OCI-LY7 (cell line): Measurements from ENCODE around the gene TBX21. TPM values are rescaled to one million over a fixed set of nuclear protein-coding genes. Genes with fewer than 3 reads are reported as not detected.

Experiments used
- BruUV-seq: library from RNA; stranded (reverse); fragments of 400-500 nt; replicated peaks from 2 replicates; lab custom pipeline; 2021; lab: Mats Ljungman, UMichigan
- CTCF ChIA-PET: fragments of 300-600 bp; sonication (Branson Sonifier 250); formaldehyde crosslinking; loops from one replicate; lab custom pipeline; 2022; ENCODE audit warnings: antibody characterized with exemption; ENCODE audit not compliant: unreplicated experiment; lab: Charles Lee
- POLR2A ChIA-PET: fragments of 300-600 bp; sonication (Branson Sonifier 250); formaldehyde crosslinking; loops from one replicate; lab custom pipeline; 2022; ENCODE audit warnings: antibody characterized with exemption; lab: Charles Lee
- DNase-seq: peaks from one replicate; pipeline ENCODE4 v3.0.0-alpha.2; 2015; ENCODE audit warnings: low spot score
- H2AFZ ChIP-seq: fragments of 200-600 bp; sonication (generic), shearing (Covaris generic); 2 replicates; pipeline ENCODE4 v1.6.1; 2014; ENCODE audit warnings: mild to moderate bottlenecking, antibody characterized with exemption, low read length, moderate library complexity
- H3K27ac ChIP-seq: fragments of 200-600 bp; sonication (generic); 2 replicates; pipeline ENCODE4 v1.5.1; 2014; ENCODE audit warnings: mixed run types, low read depth, mild to moderate bottlenecking, moderate library complexity, low read length, inconsistent platforms; ENCODE audit not compliant: poor library complexity, severe bottlenecking
- H3K36me3 ChIP-seq: fragments of 200-600 bp; sonication (generic); 2 replicates; pipeline ENCODE4 v1.6.1; 2014; ENCODE audit warnings: mild to moderate bottlenecking, antibody characterized with exemption, low read length, moderate library complexity, mixed read lengths; ENCODE audit not compliant: insufficient read depth
- H3K4me1 ChIP-seq: fragments of 200-600 bp; sonication (generic); 2 replicates; pipeline ENCODE4 v1.5.1; 2014; ENCODE audit warnings: mild to moderate bottlenecking, low read length; ENCODE audit not compliant: insufficient read depth, poor library complexity, severe bottlenecking
- H3K4me2 ChIP-seq: fragments of 200-600 bp; sonication (generic); 2 replicates; pipeline ENCODE4 v1.6.1; 2014; ENCODE audit warnings: mild to moderate bottlenecking, low read length
- H3K4me3 ChIP-seq: fragments of 200-600 bp; sonication (generic); 2 replicates; pipeline ENCODE4 v1.5.1; 2014; ENCODE audit warnings: mild to moderate bottlenecking, low read depth, low read length; ENCODE audit not compliant: poor library complexity, severe bottlenecking
- H3K79me2 ChIP-seq: fragments of 200-600 bp; sonication (generic); 2 replicates; pipeline ENCODE4 v1.6.1; 2016; ENCODE audit warnings: low read depth, mild to moderate bottlenecking, low read length, moderate library complexity, mixed read lengths; ENCODE audit not compliant: insufficient read depth
- H3K9me2 ChIP-seq: fragments of 200-600 bp; sonication (generic); 2 replicates; pipeline ENCODE4 v1.6.1; 2016; ENCODE audit warnings: mild to moderate bottlenecking, low read length, mixed read lengths; ENCODE audit not compliant: insufficient read depth
- H3K9me3 ChIP-seq: fragments of 200-600 bp; sonication (generic); 2 replicates; pipeline ENCODE4 v1.6.1; 2014; ENCODE audit warnings: mild to moderate bottlenecking, mixed run types, low read length, mixed read lengths
- H4K20me1 ChIP-seq: fragments of 200-600 bp; sonication (generic); 2 replicates; pipeline ENCODE4 v1.6.1; 2014; ENCODE audit warnings: mild to moderate bottlenecking, antibody characterized with exemption, low read length, moderate library complexity, mixed read lengths; ENCODE audit not compliant: insufficient read depth
- EZH2phosphoT487 ChIP-seq: fragments of 200-600 bp; sonication (generic); IDR thresholded peaks from 2 replicates; pipeline ENCODE4 v1.6.1; 2018; ENCODE audit warnings: low read depth, borderline replicate concordance, mild to moderate bottlenecking, mixed run types, antibody characterized with exemption, low read length, moderate library complexity, mixed read lengths
- intact Hi-C: fragments of 100-400 bp; cut with micrococcal nuclease; formaldehyde crosslinking; loops from one replicate; pipeline ENCODE4 v1.10.0; 2022; ENCODE audit not compliant: unreplicated experiment
- total RNA-seq, 2 experiments: library from RNA; depleted of rRNA in 1 of 2; stranded (reverse); fragments of >200 nt in 1 of 2; shearing (Covaris generic) in 1 of 2; gene quantifications; 2 replicates each; pipeline ENCODE4 v1.2.3, GENCODE V29; 2014 to 2022
- TF ChIP-seq, protein P1 (sequence below): fragments of 200-600 bp; sonication (generic); conservative IDR thresholded peaks from 2 replicates; pipeline ENCODE4 v1.5.1; 2014; ENCODE audit warnings: mild to moderate bottlenecking, antibody characterized with exemption, low read length, moderate library complexity, mixed read lengths

Gene TBX21
- total RNA-seq, 2 experiments from 2014 or later, result not detected

DNA sequence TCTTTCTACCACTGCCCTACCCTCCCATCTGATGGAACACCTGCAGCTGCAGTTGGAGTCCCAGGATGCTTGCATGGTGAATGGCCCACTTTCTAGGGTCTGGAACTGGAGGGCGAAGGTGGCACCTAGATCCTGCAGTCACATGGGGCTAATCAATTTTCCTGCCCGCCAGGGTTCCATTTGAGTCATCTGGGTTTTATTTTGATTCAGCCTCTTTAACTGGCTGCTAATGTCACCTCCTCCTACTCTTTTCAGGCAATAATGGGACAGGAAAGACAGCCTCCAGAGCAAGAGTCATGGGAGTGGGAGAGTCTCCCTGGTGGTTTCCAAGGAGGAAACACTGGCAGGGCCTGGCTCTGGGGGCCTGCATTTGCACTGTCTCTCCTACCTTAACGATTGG lies 42.9 kb upstream of the TBX21 start:
- TF ChIP-seq EZH2phosphoT487, result no peak
- TF ChIP-seq, protein P1, sequence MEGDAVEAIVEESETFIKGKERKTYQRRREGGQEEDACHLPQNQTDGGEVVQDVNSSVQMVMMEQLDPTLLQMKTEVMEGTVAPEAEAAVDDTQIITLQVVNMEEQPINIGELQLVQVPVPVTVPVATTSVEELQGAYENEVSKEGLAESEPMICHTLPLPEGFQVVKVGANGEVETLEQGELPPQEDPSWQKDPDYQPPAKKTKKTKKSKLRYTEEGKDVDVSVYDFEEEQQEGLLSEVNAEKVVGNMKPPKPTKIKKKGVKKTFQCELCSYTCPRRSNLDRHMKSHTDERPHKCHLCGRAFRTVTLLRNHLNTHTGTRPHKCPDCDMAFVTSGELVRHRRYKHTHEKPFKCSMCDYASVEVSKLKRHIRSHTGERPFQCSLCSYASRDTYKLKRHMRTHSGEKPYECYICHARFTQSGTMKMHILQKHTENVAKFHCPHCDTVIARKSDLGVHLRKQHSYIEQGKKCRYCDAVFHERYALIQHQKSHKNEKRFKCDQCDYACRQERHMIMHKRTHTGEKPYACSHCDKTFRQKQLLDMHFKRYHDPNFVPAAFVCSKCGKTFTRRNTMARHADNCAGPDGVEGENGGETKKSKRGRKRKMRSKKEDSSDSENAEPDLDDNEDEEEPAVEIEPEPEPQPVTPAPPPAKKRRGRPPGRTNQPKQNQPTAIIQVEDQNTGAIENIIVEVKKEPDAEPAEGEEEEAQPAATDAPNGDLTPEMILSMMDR, result no peak
- Histone ChIP-seq H3K4me1 (peaks cover 23% of the 10 kb centered on the region), H4K20me1 (0 out of 2 replicates have a peak, but pooled peaks cover 4% of the 10 kb centered on the region), H3K4me2 (no peak overlapping the region), H2AFZ (no peak overlapping the region), H3K9me3 (no peaks in the 10 kb centered on the region), H3K36me3 (peaks cover 26% of the 10 kb centered on the region), H3K27ac (no peak overlapping the region), H3K4me3 (no peak overlapping the region), H3K9me2 (no peaks in the 10 kb centered on the region), H3K79me2 (peaks cover 5% of the 10 kb centered on the region; the same call in 1 of the 2 replicates)
- CTCF ChIA-PET, result no interaction called here
- POLR2A ChIA-PET, result no interaction called here
- intact Hi-C loops, result no loop called here
- no TSS peak for BruUV-seq
- no peak for DNase-seq

DNA sequence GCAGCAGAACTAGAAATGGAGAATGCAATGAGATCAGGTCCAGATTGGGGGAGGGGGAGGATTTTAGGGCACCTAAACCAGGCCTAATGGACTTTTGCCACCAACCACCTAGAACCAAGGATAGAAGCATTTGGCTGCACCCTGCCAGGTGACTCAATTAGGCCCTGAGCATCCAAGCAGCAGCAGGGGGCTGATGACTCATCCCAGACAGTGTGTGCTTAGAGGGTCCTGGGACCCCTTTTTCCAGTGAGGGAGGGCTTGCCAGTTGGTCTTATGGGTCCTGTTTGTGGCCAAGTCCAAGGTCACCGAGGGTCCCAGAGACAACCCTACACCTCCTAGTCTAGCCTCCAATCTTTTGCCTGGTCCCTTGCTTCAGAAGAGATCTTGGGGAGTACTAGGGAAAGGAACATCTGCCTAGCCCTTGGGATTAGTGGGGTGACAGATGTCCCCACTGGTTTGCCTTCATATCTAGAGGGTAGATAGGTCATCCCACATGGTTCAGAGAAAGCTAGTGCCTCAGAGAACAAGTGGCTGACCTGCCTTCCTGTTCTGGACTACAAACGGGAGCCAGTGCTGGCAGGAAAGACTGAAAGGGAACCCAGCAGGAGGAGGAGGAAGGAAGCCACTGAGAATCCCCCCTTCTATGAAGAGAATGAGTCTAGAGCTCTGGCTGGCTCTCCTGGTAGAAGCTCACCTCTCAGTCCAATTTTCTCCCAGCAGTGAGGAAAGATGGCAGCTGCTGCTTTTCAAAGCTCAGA lies 40.7 kb upstream of the TBX21 start:
- peak overlapping the region; percentile 79 for H3K4me2 ChIP-seq
- no peaks in the 10 kb centered on the region for H3K9me3 ChIP-seq
- peaks cover 31% of the 10 kb centered on the region for H3K4me1 ChIP-seq
- H3K27ac ChIP-seq, result peak overlapping the region; percentile 73
- intact Hi-C loops, result no loop called here
- POLR2A ChIA-PET, result interaction anchor here (0.5 to 1.4 kb wide), 8 partner anchors 8 to 170 kb away, joined by 3 to 8 read pairs (median 4); partner anchors contain the start of genes KPNB1 and OSBPL7
- no peak for DNase-seq
- peak overlapping the region; percentile 72 for H3K4me3 ChIP-seq
- H3K36me3 ChIP-seq, result peaks cover 4% of the 10 kb centered on the region; the same call in 1 of the 2 replicates
- H4K20me1 ChIP-seq, result no peaks in the 10 kb centered on the region
- H2AFZ ChIP-seq, result no peak overlapping the region
- CTCF ChIA-PET, result interaction anchor here (0.6 to 1.0 kb wide), 2 partner anchors 29 to 402 kb away, joined by 3 read pairs; no protein-coding TSS in a partner anchor
- no peaks in the 10 kb centered on the region for H3K9me2 ChIP-seq
- TF ChIP-seq, protein P1, result no peak
- TF ChIP-seq EZH2phosphoT487, result no peak
- BruUV-seq, result no TSS peak
- peaks cover 5% of the 10 kb centered on the region; the same call in 1 of the 2 replicates for H3K79me2 ChIP-seq
